NCI-H1092 (cell line): ENCODE results near the gene BUB1B.
"Not testable (repeated sequence)": the region's sequence is repeated elsewhere in the genome, so short reads cannot be mapped to it uniquely, and the experiment has no call there.

ENCODE experiments used
- DNase-seq: peaks from one replicate; lab custom pipeline; 2025; lab: John Stamatoyannopoulos, UW

BUB1B gene

GRCh38 chr15:40137303-40138200, 23.3 kb upstream of the BUB1B start:
- no peak for DNase-seq

GRCh38 chr15:40138201-40138570, 22.7 kb upstream of the BUB1B start:
- DNase-seq: not testable (repeated sequence)

- no peak for DNase-seq
Observed at GRCh38 chr15:40142428-40142827, 18.4 kb upstream of the BUB1B start.

GRCh38 chr15:40146037-40146436, 14.8 kb upstream of the BUB1B start:
- no peak for DNase-seq

GRCh38 chr15:40149339-40149738, 11.5 kb upstream of the BUB1B start:
- no peak for DNase-seq

GRCh38 chr15:40150163-40150925, 10.5 kb upstream of the BUB1B start:
- peak; percentile 52 for DNase-seq

GRCh38 chr15:40151499-40151898, 9.4 kb upstream of the BUB1B start:
- DNase-seq: no peak

- no peak for DNase-seq
Observed at GRCh38 chr15:40151991-40152390, 8.9 kb upstream of the BUB1B start.

GRCh38 chr15:40154821-40155220, 6.0 kb upstream of the BUB1B start:
- DNase-seq: not testable (repeated sequence)

GRCh38 chr15:40155270-40155910, 5.5 kb upstream of the BUB1B start:
- DNase-seq: no peak

GRCh38 chr15:40157778-40158447, 3.0 kb upstream of the BUB1B start:
- DNase-seq: no peak

- DNase-seq: no peak
Observed at GRCh38 chr15:40160021-40160420, 848 bp upstream of the BUB1B start.

GRCh38 chr15:40161693-40162391, 973 bp downstream of the BUB1B start:
- no peak for DNase-seq

GRCh38 chr15:40162552-40162951, 1.7 kb downstream of the BUB1B start:
- DNase-seq: no peak

GRCh38 chr15:40163657-40164416, 3.0 kb downstream of the BUB1B start:
- DNase-seq: no peak

GRCh38 chr15:40167374-40167773, 6.5 kb downstream of the BUB1B start:
- not testable (repeated sequence) for DNase-seq

GRCh38 chr15:40175160-40175559, 14.3 kb downstream of the BUB1B start:
- DNase-seq: no peak

- DNase-seq: no peak
Observed at GRCh38 chr15:40182358-40183029, 21.6 kb downstream of the BUB1B start.

GRCh38 chr15:40183636-40184463, 23.0 kb downstream of the BUB1B start:
- DNase-seq: no peak
